Measurements from ENCODE around the gene MORN1. TPM values are rescaled to one million over a fixed set of nuclear protein-coding genes. Genes with fewer than 3 reads are reported as not detected.

Gene MORN1
- polyA plus RNA-seq, 1 of the 3 experiments (the other 2 are of a cell fraction) = 16.3 TPM

GRCh38 chr1:2282556-2283270, 108.6 kb downstream of the MORN1 start (continued):
- no peak for TF ChIP-seq MAX (IDR thresholded peaks at IDR 0.05; ENCODE audit: low read depth)
- TF ChIP-seq REST (IDR thresholded peaks at IDR 0.05; ENCODE audit: low read depth, low read length) = no peak
- TF ChIP-seq TEAD4 (IDR thresholded peaks at IDR 0.05; ENCODE audit: borderline replicate concordance, insufficient read depth) = no peak
- no peak for TF ChIP-seq CTCF (IDR thresholded peaks at IDR 0.05)

GRCh38 chr1:2279817-2280216, 111.5 kb downstream of the MORN1 start:
- no peaks in the 10 kb centered on the region for H3K9me2 ChIP-seq
- H3K9ac ChIP-seq = no peak overlapping the region
- no peak overlapping the region for H3K4me2 ChIP-seq
- 96% methylated on average over 8 of the region's 9 CpGs for WGBS (ENCODE audit: low lambda C conversion rate)
- H3K27ac ChIP-seq (ENCODE audit: low read depth in 2 of 2, low read length in 1 of 2) = no peak overlapping the region
- no peaks in the 10 kb centered on the region for H3K27me3 ChIP-seq (ENCODE audit: insufficient read depth)
- no peak overlapping the region for H3K4me3 ChIP-seq (ENCODE audit: low read depth in 2 of 2, low read length in 1 of 2)
- H3K79me2 ChIP-seq (ENCODE audit: insufficient read depth) = peaks cover 70% of the 10 kb centered on the region
- H3F3A ChIP-seq (replicated peaks; ENCODE audit: insufficient read depth) = no peaks in the 10 kb centered on the region
- no peaks in the 10 kb centered on the region for H3K9me3 ChIP-seq
- ChIA-PET POLR2A (no interaction called here), CTCF (no interaction called here)
- no peaks in the 10 kb centered on the region for H3K36me3 ChIP-seq (replicated peaks in 1 of 2; ENCODE audit: control insufficient read depth in 1 of 2, insufficient read depth in 2 of 2, low read length in 1 of 2)
- peaks cover 63% of the 10 kb centered on the region for H4K20me1 ChIP-seq (ENCODE audit: insufficient read depth)
- DNase-seq = no peak
- peaks cover 0 to 50% of the 10 kb centered on the region in 2 experiments; a peak in 1 of 4 replicates for H3K4me1 ChIP-seq (ENCODE audit: control insufficient read depth in 1 of 2, insufficient read depth in 2 of 2, low read depth in 1 of 2, low read length in 1 of 2)
- no peak overlapping the region for H2AFZ ChIP-seq (ENCODE audit: low read depth)
- TF ChIP-seq USF1 (IDR thresholded peaks at IDR 0.05; ENCODE audit: borderline replicate concordance, low read depth) = no peak
- no peak for TF ChIP-seq FOSL2 (IDR thresholded peaks at IDR 0.05; ENCODE audit: borderline replicate concordance, low read depth)
- no peak for TF ChIP-seq GATA2 (CRISPR knock-in tag; IDR thresholded peaks at IDR 0.05)
- TF ChIP-seq REST (IDR thresholded peaks at IDR 0.05; ENCODE audit: low read depth, low read length) = no peak
- no peak for TF ChIP-seq RAD21 (IDR thresholded peaks at IDR 0.05; ENCODE audit: low read length)
- no peak for TF ChIP-seq IRF3 (IDR thresholded peaks at IDR 0.05; ENCODE audit: low read depth, low read length)
- no peak for TF ChIP-seq MAX (IDR thresholded peaks at IDR 0.05; ENCODE audit: low read depth)
- no peak for TF ChIP-seq TAF1 (IDR thresholded peaks at IDR 0.05; ENCODE audit: borderline replicate concordance, low read depth, low read length)
- TF ChIP-seq MXI1 (IDR thresholded peaks at IDR 0.05; ENCODE audit: low read depth, low read length) = no peak
- TF ChIP-seq YY1 (IDR thresholded peaks at IDR 0.05; ENCODE audit: low read depth) = no peak
- no peak for TF ChIP-seq USF2 (IDR thresholded peaks at IDR 0.05; ENCODE audit: borderline replicate concordance, low read depth, low read length)
- no peak for TF ChIP-seq FOXJ3 (CRISPR knock-in tag; IDR thresholded peaks at IDR 0.05)
- no peak for TF ChIP-seq EP300 (IDR thresholded peaks at IDR 0.05; ENCODE audit: borderline replicate concordance in 1 of 2, low read depth in 1 of 2, low read length in 1 of 2)

All from SK-N-SH (cell line).